ENCODE data around the gene CDC42BPG. TPM values are rescaled to one million over a fixed set of nuclear protein-coding genes. Genes with fewer than 3 reads are reported as not detected.

Gene CDC42BPG
- total RNA-seq, 1 experiment from 2014 or later: 30.1 TPM

DNA sequence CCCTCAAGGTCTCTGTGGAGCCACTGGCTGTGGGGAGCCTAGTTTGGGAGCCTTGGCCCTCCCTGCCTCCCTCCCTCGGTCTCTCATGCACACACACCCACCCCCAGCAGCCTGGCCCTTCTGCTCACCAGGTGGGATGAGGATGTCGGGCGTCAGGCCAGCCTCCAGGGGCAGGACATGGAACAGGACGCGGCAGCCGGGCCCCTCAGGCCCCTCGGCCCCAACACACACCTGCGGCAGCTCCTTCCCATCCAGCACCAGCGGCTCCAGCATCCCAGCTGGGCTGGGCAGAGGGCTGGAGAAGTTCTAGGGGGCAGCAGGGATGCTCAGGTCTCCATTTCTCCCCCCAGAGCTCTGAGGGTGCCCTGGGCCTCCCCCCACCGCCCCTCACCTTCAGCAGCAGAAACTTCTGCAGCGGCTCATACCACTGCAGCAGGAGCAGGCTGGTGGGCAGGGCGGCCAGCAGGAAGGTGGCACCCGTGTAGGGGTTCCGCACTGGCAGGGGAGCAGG is 52.6 kb downstream of the CDC42BPG start:
- H3K36me3 ChIP-seq (ENCODE audit: control insufficient read depth in 1 of 2, insufficient read depth in 2 of 2, low read length in 2 of 2): no peaks in the 10 kb centered on the region; a peak in 1 of 4 replicates
- ChIA-PET CTCF (no interaction called here), POLR2A (no interaction called here), RAD21 (ENCODE audit: low non-redundant PET in 1 of 2, low total read pairs in 2 of 2, uncharacterized antibody in 2 of 2, unreplicated experiment in 2 of 2) (no interaction called here)
- H2AFZ ChIP-seq (ENCODE audit: low read depth, low read length, poor library complexity, severe bottlenecking): no peak overlapping the region
- H3K4me2 ChIP-seq (ENCODE audit: low read length): no peak overlapping the region
- H3K79me2 ChIP-seq (ENCODE audit: insufficient read depth, low read length): no peaks in the 10 kb centered on the region
- DNase-seq (ENCODE audit: low read depth, low spot score) (no peak), ATAC-seq (no peak)
- peaks cover 2 to 4% of the 10 kb centered on the region in 2 experiments; a peak in 2 of 4 replicates for H3K4me1 ChIP-seq (ENCODE audit: control insufficient read depth in 1 of 2, insufficient read depth in 2 of 2, low read length in 2 of 2)
- no peaks in the 10 kb centered on the region for H3K9me2 ChIP-seq (ENCODE audit: insufficient read depth)
- H3K9me3 ChIP-seq (ENCODE audit: control insufficient read depth in 1 of 2, insufficient read depth in 1 of 2, low read depth in 1 of 2, low read length in 2 of 2): no peaks in the 10 kb centered on the region
- BruUV-seq (replicated peaks): no TSS peak
- H4K20me1 ChIP-seq (ENCODE audit: insufficient read depth): no peaks in the 10 kb centered on the region
- no peaks in the 10 kb centered on the region for H3K27me3 ChIP-seq (ENCODE audit: insufficient read depth, low read length)
- no peak overlapping the region for H3K27ac ChIP-seq (ENCODE audit: low read depth, low read length)
- intact Hi-C loops (cut with micrococcal nuclease): no loop called here
- no peak overlapping the region for H3K9ac ChIP-seq (ENCODE audit: low read length)
- TF ChIP-seq POLR2A (IDR thresholded peaks at IDR 0.05; ENCODE audit: borderline replicate concordance, extremely low read depth, insufficient read depth, insufficient read length) (no peak), SIN3A (IDR thresholded peaks at IDR 0.05; ENCODE audit: low read depth) (no peak), ELF1 (IDR thresholded peaks at IDR 0.05; ENCODE audit: borderline replicate concordance, low read depth) (no peak), SRF (IDR thresholded peaks at IDR 0.05; ENCODE audit: low read depth) (no peak), ZNF274 (IDR thresholded peaks at IDR 0.05; ENCODE audit: low read depth, low read length) (no peak), ZFX (IDR thresholded peaks at IDR 0.05) (no peak), SP1 (IDR thresholded peaks at IDR 0.05; ENCODE audit: low read depth) (no peak), YY1 (IDR thresholded peaks at IDR 0.05; ENCODE audit: extremely low read depth, insufficient replicate concordance, low read depth, low read length) (no peak), POLR2AphosphoS5 (IDR thresholded peaks at IDR 0.05; ENCODE audit: low read depth, low read length) (no peak), EZH2phosphoT487 (IDR thresholded peaks at IDR 0.05; ENCODE audit: borderline replicate concordance) (no peak)
- TF ChIP-seq, protein P1, sequence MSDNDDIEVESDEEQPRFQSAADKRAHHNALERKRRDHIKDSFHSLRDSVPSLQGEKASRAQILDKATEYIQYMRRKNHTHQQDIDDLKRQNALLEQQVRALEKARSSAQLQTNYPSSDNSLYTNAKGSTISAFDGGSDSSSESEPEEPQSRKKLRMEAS (IDR thresholded peaks at IDR 0.05): no peak
- TF ChIP-seq, protein P2, sequence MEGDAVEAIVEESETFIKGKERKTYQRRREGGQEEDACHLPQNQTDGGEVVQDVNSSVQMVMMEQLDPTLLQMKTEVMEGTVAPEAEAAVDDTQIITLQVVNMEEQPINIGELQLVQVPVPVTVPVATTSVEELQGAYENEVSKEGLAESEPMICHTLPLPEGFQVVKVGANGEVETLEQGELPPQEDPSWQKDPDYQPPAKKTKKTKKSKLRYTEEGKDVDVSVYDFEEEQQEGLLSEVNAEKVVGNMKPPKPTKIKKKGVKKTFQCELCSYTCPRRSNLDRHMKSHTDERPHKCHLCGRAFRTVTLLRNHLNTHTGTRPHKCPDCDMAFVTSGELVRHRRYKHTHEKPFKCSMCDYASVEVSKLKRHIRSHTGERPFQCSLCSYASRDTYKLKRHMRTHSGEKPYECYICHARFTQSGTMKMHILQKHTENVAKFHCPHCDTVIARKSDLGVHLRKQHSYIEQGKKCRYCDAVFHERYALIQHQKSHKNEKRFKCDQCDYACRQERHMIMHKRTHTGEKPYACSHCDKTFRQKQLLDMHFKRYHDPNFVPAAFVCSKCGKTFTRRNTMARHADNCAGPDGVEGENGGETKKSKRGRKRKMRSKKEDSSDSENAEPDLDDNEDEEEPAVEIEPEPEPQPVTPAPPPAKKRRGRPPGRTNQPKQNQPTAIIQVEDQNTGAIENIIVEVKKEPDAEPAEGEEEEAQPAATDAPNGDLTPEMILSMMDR (IDR thresholded peaks at IDR 0.05 in 2 of 3, conservative IDR thresholded peaks at IDR 0.05 in 1 of 3; ENCODE audit: borderline replicate concordance in 1 of 3, insufficient read depth in 1 of 3, low read depth in 2 of 3, low read length in 2 of 3): no peak
- no peak overlapping the region for H3K4me3 ChIP-seq (replicated peaks in 1 of 2; ENCODE audit: low read depth in 1 of 2, low read length in 2 of 2)
